Keratinocyte (primary cell): ENCODE measurements around the gene SPATA6L. TPM values are rescaled to one million over a fixed set of nuclear protein-coding genes. Genes with fewer than 3 reads are reported as not detected.
A peak's percentile ranks its signal among the peaks of the same experiment; 100 is the strongest.

ENCODE experiments used
- DNase-seq: peaks from one replicate; pipeline ENCODE4 v3.0.0-alpha.2; 2011; ENCODE audit warnings: low read depth, missing footprints, low spot score
- FAIRE-seq: peaks from 2 replicates; lab custom pipeline; 2011; peaks lifted over from hg19 to GRCh38; lab: Jason Lieb, UNC
- H2AFZ ChIP-seq: 2 replicates; pipeline ENCODE4 v1.6.0; 2012; ENCODE audit warnings: low read length, control low read depth, inconsistent platforms; ENCODE audit not compliant: control insufficient read depth
- H3K27ac ChIP-seq: 2 replicates; pipeline ENCODE4 v1.5.1; 2011; ENCODE audit warnings: low read length; ENCODE audit not compliant: control insufficient read depth, insufficient read depth
- H3K27me3 ChIP-seq: 3 replicates; pipeline ENCODE4 v1.6.0; 2011; ENCODE audit warnings: low read length; ENCODE audit not compliant: control insufficient read depth, insufficient read depth; ENCODE audit errors: extremely low read depth
- H3K36me3 ChIP-seq, 2 experiments: 2 replicates in 1 of 2; 3 replicates in 1 of 2; pipeline ENCODE4 v1.5.1; 2011; ENCODE audit warnings: low read length in 2 of 2, mild to moderate bottlenecking in 1 of 2; ENCODE audit not compliant: control insufficient read depth in 2 of 2, insufficient read depth in 2 of 2; ENCODE audit errors: extremely low read depth in 1 of 2
- H3K4me1 ChIP-seq: 3 replicates; pipeline ENCODE4 v1.5.1; 2011; ENCODE audit warnings: low read length; ENCODE audit not compliant: control insufficient read depth, insufficient read depth; ENCODE audit errors: extremely low read depth
- H3K4me2 ChIP-seq: 3 replicates; pipeline ENCODE4 v1.6.0; 2011; ENCODE audit warnings: low read depth, low read length; ENCODE audit not compliant: control insufficient read depth, insufficient read depth; ENCODE audit errors: extremely low read depth
- H3K4me3 ChIP-seq, 3 experiments: fragments of 200-600 bp in 1 of 3; sonication (generic) in 1 of 3; 2 replicates in 2 of 3; 3 replicates in 1 of 3; pipeline ENCODE4 v1.5.1; 2011 to 2016; ENCODE audit warnings: low read length in 3 of 3, mild to moderate bottlenecking in 3 of 3, control low read depth in 2 of 3, inconsistent platforms in 1 of 3, low read depth in 1 of 3, mixed read lengths in 1 of 3, mixed run types in 1 of 3, moderate library complexity in 1 of 3; ENCODE audit not compliant: control insufficient read depth in 2 of 3, insufficient read depth in 2 of 3; ENCODE audit errors: extremely low read depth in 1 of 3
- H3K79me2 ChIP-seq: 2 replicates; pipeline ENCODE4 v1.6.0; 2012; ENCODE audit warnings: low read length; ENCODE audit not compliant: control insufficient read depth, insufficient read depth
- H3K9ac ChIP-seq: 3 replicates; pipeline ENCODE4 v1.6.0; 2011; ENCODE audit warnings: low read length; ENCODE audit not compliant: control insufficient read depth, insufficient read depth; ENCODE audit errors: extremely low read depth
- H3K9me1 ChIP-seq: 3 replicates; pipeline ENCODE4 v1.6.0; 2011; ENCODE audit warnings: low read length; ENCODE audit not compliant: control insufficient read depth, insufficient read depth; ENCODE audit errors: extremely low read depth
- H3K9me3 ChIP-seq: 2 replicates; pipeline ENCODE4 v1.5.1; 2012; ENCODE audit warnings: low read depth, low read length; ENCODE audit not compliant: control insufficient read depth
- H4K20me1 ChIP-seq: 3 replicates; pipeline ENCODE4 v1.6.0; 2011; ENCODE audit warnings: low read length; ENCODE audit not compliant: control insufficient read depth, insufficient read depth; ENCODE audit errors: extremely low read depth
- EZH2 ChIP-seq: IDR thresholded peaks from one replicate; pipeline ENCODE4 v1.6.1; 2012; ENCODE audit warnings: inconsistent platforms, mild to moderate bottlenecking, low read length, moderate library complexity
- dilution Hi-C: fragments of 300-500 bp; cut with MboI; formaldehyde crosslinking; loops from one replicate; pipeline ENCODE4 v1.7.0; 2020; ENCODE audit warnings: low sequenced_read_pairs; ENCODE audit not compliant: extremely low pct_ligation_motif_present
- polyA plus RNA-seq, 5 experiments: library from polyadenylated mRNA; depleted of rRNA in 3 of 5; stranded (reverse) in 3 of 5; stranded (forward) in 1 of 5; unstranded in 1 of 5; fragments of >200 nt; gene quantifications; 1 replicate in 1 of 5; 2 replicates in 3 of 5; 3 replicates in 1 of 5; pipeline versions ENCODE4 v1.2.1 to v1.2.3, GENCODE V29; 2011 to 2012; ENCODE audit warnings: missing spikeins in 2 of 5, low read depth in 1 of 5, low replicate concordance in 1 of 5
- TF ChIP-seq, protein P1 (sequence below), 3 experiments: IDR thresholded peaks in 1 of 3; conservative IDR thresholded peaks in 1 of 3; optimal IDR thresholded peaks in 1 of 3; 2 replicates in 2 of 3; 3 replicates in 1 of 3; pipeline versions ENCODE3 to v1.5.1; 2011; ENCODE audit warnings: low read length in 3 of 3, mild to moderate bottlenecking in 3 of 3, moderate library complexity in 2 of 3, control low read depth in 1 of 3, inconsistent platforms in 1 of 3; ENCODE audit not compliant: insufficient read depth in 2 of 3; ENCODE audit errors: extremely low read depth in 1 of 3

Gene SPATA6L
- polyA plus RNA-seq, 1 donor (not counting 4 experiments of a cell fraction or from before 2014, with no cell fraction given) = 0.92 TPM

GRCh38 chr9:4713849-4714248 is 47.6 kb upstream of the SPATA6L start:
- TF ChIP-seq EZH2 = no peak
- TF ChIP-seq, protein P1, sequence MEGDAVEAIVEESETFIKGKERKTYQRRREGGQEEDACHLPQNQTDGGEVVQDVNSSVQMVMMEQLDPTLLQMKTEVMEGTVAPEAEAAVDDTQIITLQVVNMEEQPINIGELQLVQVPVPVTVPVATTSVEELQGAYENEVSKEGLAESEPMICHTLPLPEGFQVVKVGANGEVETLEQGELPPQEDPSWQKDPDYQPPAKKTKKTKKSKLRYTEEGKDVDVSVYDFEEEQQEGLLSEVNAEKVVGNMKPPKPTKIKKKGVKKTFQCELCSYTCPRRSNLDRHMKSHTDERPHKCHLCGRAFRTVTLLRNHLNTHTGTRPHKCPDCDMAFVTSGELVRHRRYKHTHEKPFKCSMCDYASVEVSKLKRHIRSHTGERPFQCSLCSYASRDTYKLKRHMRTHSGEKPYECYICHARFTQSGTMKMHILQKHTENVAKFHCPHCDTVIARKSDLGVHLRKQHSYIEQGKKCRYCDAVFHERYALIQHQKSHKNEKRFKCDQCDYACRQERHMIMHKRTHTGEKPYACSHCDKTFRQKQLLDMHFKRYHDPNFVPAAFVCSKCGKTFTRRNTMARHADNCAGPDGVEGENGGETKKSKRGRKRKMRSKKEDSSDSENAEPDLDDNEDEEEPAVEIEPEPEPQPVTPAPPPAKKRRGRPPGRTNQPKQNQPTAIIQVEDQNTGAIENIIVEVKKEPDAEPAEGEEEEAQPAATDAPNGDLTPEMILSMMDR (optimal IDR thresholded peaks at IDR 0.05 in 1 of 3, IDR thresholded peaks at IDR 0.05 in 1 of 3, conservative IDR thresholded peaks at IDR 0.05 in 1 of 3; ENCODE audit: extremely low read depth in 1 of 3, insufficient read depth in 2 of 3, low read length in 3 of 3) = no peak
- Histone ChIP-seq H3K4me2 (no peak overlapping the region), H3K9me3 (no peaks in the 10 kb centered on the region), H3K4me3 (no peak overlapping the region), H4K20me1 (no peaks in the 10 kb centered on the region), H3K36me3 (peaks cover 11 to 18% of the 10 kb centered on the region in 2 experiments), H2AFZ (no peak overlapping the region), H3K9ac (no peak overlapping the region), H3K4me1 (no peaks in the 10 kb centered on the region), H3K27ac (no peak overlapping the region), H3K27me3 (no peaks in the 10 kb centered on the region), H3K9me1 (no peaks in the 10 kb centered on the region), H3K79me2 (no peaks in the 10 kb centered on the region)
- dilution Hi-C loops = no loop called here
- FAIRE-seq = peak; percentile 95
- DNase-seq = no peak

DNA sequence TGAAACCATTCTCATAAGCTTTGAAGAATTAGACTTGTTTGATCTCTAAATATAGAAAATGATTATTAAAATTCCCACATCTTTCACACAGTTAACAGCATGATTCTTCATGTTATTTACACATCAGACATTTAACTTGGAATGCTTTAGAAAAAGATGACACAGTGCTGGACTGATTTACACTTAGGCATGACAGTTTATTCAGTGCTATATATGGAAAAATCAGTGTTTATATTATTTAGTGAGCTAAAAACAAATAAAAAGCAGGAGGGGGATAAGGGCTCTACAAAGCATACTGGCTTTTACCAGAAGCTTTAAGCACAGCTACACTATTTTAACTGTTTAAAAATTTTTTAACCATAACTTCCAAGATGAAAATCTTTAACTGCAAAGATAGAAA is 43.1 kb upstream of the SPATA6L start:
- H3K9me3 ChIP-seq = no peaks in the 10 kb centered on the region
- H3K27ac ChIP-seq = no peak overlapping the region
- H3K36me3 ChIP-seq = peaks cover 4 to 6% of the 10 kb centered on the region in 2 experiments
- H2AFZ ChIP-seq = no peak overlapping the region
- no peaks in the 10 kb centered on the region for H3K9me1 ChIP-seq
- TF ChIP-seq, protein P1 (optimal IDR thresholded peaks at IDR 0.05 in 1 of 3, IDR thresholded peaks at IDR 0.05 in 1 of 3, conservative IDR thresholded peaks at IDR 0.05 in 1 of 3; ENCODE audit: extremely low read depth in 1 of 3, insufficient read depth in 2 of 3, low read length in 3 of 3) = no peak
- no peak for TF ChIP-seq EZH2
- H3K79me2 ChIP-seq = no peaks in the 10 kb centered on the region
- dilution Hi-C loops = no loop called here
- no peak overlapping the region for H3K4me3 ChIP-seq
- no peak overlapping the region for H3K4me2 ChIP-seq
- FAIRE-seq = no peak
- no peak for DNase-seq
- no peaks in the 10 kb centered on the region for H3K27me3 ChIP-seq
- peaks cover 5% of the 10 kb centered on the region for H3K4me1 ChIP-seq
- H4K20me1 ChIP-seq = no peaks in the 10 kb centered on the region
- H3K9ac ChIP-seq = no peak overlapping the region
